Left ventricle myocardium inferior (tissue), 1 donor: ENCODE data around the gene PISD. TPM values are rescaled to one million over a fixed set of nuclear protein-coding genes. Genes with fewer than 3 reads are reported as not detected.

Experiments
- DNase-seq: peaks from one replicate; pipeline ENCODE4 v3.0.0-alpha.2; 2020
- H3K27ac ChIP-seq: fragments of 200-600 bp; replicated peaks from 2 replicates; pipeline ENCODE4 v1.8.0; 2021
- H3K27me3 ChIP-seq: fragments of 200-600 bp; 2 replicates; pipeline ENCODE4 v1.8.0; 2021; ENCODE audit warnings: low read depth
- H3K36me3 ChIP-seq: fragments of 200-600 bp; 2 replicates; pipeline ENCODE4 v1.8.0; 2021
- H3K4me1 ChIP-seq: fragments of 200-600 bp; 2 replicates; pipeline ENCODE4 v1.8.0; 2021
- H3K4me3 ChIP-seq: fragments of 200-600 bp; 2 replicates; pipeline ENCODE4 v1.8.0; 2021; ENCODE audit warnings: mild to moderate bottlenecking, moderate library complexity
- H3K9me3 ChIP-seq: fragments of 200-600 bp; replicated peaks from 2 replicates; pipeline ENCODE4 v1.8.0; 2021
- intact Hi-C: fragments of 100-400 bp; cut with micrococcal nuclease; formaldehyde crosslinking; loops from one replicate; pipeline ENCODE4 v1.11.0; 2022
- total RNA-seq: library from RNA; stranded (reverse); fragmentation: NEBNext Ultra II Directional; extraction: Animal tissue kit (Norgen Biotek cat#: 25700); gene quantifications from one replicate; pipeline ENCODE4 v1.2.1, GENCODE V29; 2021
- TF ChIP-seq, protein P1 (sequence below): fragments of 200-600 bp; IDR thresholded peaks from 2 replicates; pipeline ENCODE4 v1.8.0; 2021; ENCODE audit warnings: antibody characterized with exemption, mild to moderate bottlenecking, borderline replicate concordance
- donor health status: DM: no; HTN: yes; CAD: no; lungs with severe emphysema.

The PISD gene
- total RNA-seq, 1 donor from 2014 or later, result 18.1 TPM

DNA sequence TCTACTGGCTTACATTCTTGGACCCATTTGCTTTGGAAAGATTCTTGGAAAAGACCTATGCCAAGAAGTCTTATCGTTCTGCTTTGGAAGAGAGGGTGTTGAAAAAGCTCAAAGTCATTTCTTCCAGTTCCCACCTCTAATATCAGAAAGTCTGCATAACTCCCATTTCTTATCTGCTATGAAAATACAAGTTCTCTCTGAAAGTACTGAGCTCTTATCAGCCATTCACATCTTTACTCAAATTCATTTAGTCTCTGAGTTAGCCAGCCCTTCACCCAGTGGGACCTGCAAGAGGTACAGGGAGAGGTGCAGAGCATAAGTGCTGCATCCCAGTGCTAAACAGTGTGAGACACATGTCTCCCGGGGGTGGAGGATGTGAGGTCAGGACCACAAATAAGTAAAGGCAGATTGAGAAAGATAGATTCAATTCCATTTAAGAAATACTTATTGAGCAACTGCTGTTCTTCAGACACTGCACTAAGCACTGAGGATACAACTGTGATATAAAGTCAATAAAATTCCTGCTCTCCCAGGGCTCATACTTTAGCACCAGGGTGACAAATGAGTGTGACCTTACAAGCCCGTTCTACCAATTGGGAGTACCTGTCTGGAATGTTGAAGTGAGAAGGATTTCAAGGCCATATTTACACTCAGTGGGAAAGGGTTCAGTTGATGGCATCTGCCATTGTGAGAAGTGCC is 76.7 kb downstream of the PISD start:
- intact Hi-C loops, result no loop called here
- H3K27ac ChIP-seq, result no peak overlapping the region
- H3K36me3 ChIP-seq, result peaks cover 18% of the 10 kb centered on the region
- H3K27me3 ChIP-seq, result no peaks in the 10 kb centered on the region
- no peak overlapping the region for H3K4me3 ChIP-seq
- H3K4me1 ChIP-seq, result peaks cover 5% of the 10 kb centered on the region
- TF ChIP-seq, protein P1, sequence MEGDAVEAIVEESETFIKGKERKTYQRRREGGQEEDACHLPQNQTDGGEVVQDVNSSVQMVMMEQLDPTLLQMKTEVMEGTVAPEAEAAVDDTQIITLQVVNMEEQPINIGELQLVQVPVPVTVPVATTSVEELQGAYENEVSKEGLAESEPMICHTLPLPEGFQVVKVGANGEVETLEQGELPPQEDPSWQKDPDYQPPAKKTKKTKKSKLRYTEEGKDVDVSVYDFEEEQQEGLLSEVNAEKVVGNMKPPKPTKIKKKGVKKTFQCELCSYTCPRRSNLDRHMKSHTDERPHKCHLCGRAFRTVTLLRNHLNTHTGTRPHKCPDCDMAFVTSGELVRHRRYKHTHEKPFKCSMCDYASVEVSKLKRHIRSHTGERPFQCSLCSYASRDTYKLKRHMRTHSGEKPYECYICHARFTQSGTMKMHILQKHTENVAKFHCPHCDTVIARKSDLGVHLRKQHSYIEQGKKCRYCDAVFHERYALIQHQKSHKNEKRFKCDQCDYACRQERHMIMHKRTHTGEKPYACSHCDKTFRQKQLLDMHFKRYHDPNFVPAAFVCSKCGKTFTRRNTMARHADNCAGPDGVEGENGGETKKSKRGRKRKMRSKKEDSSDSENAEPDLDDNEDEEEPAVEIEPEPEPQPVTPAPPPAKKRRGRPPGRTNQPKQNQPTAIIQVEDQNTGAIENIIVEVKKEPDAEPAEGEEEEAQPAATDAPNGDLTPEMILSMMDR, result no peak
- DNase-seq, result no peak
- no peaks in the 10 kb centered on the region for H3K9me3 ChIP-seq

DNA sequence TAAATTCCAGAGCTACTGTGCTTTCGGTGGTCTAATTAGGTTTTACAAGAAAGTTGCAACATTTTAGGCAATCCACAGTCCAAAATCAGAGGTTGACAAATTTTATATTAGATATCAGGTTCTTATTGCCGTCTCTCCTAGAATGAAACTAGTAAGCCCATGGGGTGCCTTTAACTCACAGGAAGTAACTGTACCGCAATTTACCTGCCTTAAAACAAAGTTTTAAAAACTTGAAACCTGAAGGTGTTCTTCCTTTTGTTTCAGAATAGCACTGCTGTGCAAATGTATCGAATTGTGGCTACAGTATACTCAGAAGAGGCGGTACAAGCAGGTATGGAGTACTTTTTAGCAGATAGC is 77.2 kb downstream of the PISD start:
- H3K4me1 ChIP-seq, result peaks cover 5% of the 10 kb centered on the region
- no peaks in the 10 kb centered on the region for H3K9me3 ChIP-seq
- H3K27me3 ChIP-seq, result no peaks in the 10 kb centered on the region
- no peak overlapping the region for H3K27ac ChIP-seq
- intact Hi-C loops, result no loop called here
- H3K36me3 ChIP-seq, result peaks cover 18% of the 10 kb centered on the region
- H3K4me3 ChIP-seq, result no peak overlapping the region
- TF ChIP-seq, protein P1, result no peak
- no peak for DNase-seq

DNA sequence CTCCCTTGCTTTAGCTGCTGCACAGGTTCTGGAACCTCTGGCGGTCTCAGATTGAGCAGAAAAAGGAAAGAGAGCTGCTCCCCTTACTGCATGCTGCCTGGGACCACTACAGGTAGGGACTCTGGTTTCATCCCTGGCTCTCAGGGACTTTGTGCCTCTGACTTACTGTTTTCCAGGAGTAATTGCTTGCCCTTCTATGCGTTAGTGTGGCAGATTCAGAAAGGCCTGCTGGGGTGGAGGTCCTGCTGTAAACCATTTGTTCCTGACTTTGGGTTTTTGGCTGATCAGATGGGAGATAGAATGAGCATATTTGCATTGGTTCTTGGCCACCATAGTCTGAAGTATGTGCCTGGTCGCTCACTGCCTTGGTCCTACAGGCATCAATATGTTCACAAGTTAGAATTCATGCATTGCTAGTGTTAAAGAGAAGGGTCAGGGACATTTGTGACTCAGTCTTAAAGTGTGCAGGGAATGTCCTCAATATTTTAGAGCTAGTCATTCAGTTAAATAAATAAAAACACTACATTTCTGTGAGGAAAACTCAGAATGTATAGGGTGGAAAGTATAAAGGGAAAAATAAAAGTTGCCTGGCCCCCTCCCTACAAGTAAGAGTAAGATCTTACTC is 78.0 kb downstream of the PISD start:
- intact Hi-C loops, result no loop called here
- no peak overlapping the region for H3K27ac ChIP-seq
- H3K27me3 ChIP-seq, result no peaks in the 10 kb centered on the region
- peaks cover 14% of the 10 kb centered on the region for H3K36me3 ChIP-seq
- H3K4me3 ChIP-seq, result no peak overlapping the region
- no peak for DNase-seq
- no peaks in the 10 kb centered on the region for H3K9me3 ChIP-seq
- TF ChIP-seq, protein P1, result no peak
- peaks cover 5% of the 10 kb centered on the region for H3K4me1 ChIP-seq

DNA sequence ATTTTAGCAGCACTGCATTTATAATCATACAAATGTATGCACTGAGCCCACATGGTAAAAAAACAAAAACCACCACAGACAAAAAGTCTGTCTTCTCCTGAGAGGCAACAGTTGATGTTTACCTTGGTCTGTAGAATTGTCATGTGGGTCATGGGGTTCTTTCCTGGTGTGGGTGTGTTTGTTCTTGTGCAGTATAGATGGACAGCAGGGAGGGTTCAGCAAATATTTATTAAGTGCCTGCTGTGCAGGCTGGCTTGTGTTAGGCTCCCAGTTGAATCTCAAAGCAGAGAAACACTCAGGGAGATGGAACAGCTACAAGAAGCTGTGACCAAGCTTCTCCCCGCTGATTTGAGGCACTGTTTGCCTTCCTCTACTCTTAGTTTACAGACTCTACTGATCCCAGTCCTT is 82.2 kb downstream of the PISD start:
- no peaks in the 10 kb centered on the region for H3K4me1 ChIP-seq
- TF ChIP-seq, protein P1, result no peak
- H3K4me3 ChIP-seq, result no peak overlapping the region
- no peaks in the 10 kb centered on the region for H3K9me3 ChIP-seq
- no peak for DNase-seq
- no peak overlapping the region for H3K27ac ChIP-seq
- peaks cover 36% of the 10 kb centered on the region for H3K36me3 ChIP-seq
- intact Hi-C loops, result no loop called here
- H3K27me3 ChIP-seq, result no peaks in the 10 kb centered on the region

DNA sequence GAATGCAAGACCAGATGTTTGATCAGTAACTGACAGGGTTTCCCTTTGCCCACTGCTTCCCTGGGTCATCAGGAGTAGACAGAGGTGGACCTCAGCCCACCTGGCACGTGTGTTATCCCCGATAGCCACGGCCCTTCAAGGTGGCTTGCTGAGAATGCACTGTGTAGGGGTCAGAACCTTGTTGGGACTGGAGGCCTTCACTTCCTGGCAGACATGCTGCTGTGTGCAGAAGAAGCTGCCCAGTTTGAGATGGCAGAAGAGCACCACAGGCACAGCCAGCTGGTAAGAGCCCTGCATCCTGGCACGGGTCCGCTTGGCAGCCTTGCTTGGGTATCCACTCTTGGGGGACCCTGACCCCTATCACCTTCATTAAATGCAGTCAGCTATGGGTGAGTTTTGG is 83.8 kb downstream of the PISD start:
- no peaks in the 10 kb centered on the region for H3K27me3 ChIP-seq
- H3K4me1 ChIP-seq, result no peaks in the 10 kb centered on the region
- peaks cover 31% of the 10 kb centered on the region for H3K36me3 ChIP-seq
- TF ChIP-seq, protein P1, result no peak
- no peak overlapping the region for H3K4me3 ChIP-seq
- DNase-seq, result no peak
- H3K27ac ChIP-seq, result no peak overlapping the region
- H3K9me3 ChIP-seq, result no peaks in the 10 kb centered on the region
- intact Hi-C loops, result no loop called here
